ENCODE measurements around the gene ADGRE2. TPM values are rescaled to one million over a fixed set of nuclear protein-coding genes. Genes with fewer than 3 reads are reported as not detected.
A peak's percentile ranks its signal among the peaks of the same experiment; 100 is the strongest.

ADGRE2 gene
- total RNA-seq, 1 donor from 2014 or later, result 1.1 TPM

GRCh38 chr19:14758816-14759215, 19.5 kb downstream of the ADGRE2 start:
- Mint-ChIP-seq H3K9me3 (no peaks in the 10 kb centered on the region), H3K27me3 (peaks cover 4% of the 10 kb centered on the region), H3K27ac (no peak overlapping the region), H3K4me1 (ENCODE audit: unreplicated experiment) (no peaks in the 10 kb centered on the region), H3K4me3 (peak overlapping the region; percentile 51), H3K36me3 (peaks cover 6% of the 10 kb centered on the region)
- no peak for DNase-seq (ENCODE audit: extremely low spot score, unreplicated experiment)
- TF ChIP-seq, protein P1, sequence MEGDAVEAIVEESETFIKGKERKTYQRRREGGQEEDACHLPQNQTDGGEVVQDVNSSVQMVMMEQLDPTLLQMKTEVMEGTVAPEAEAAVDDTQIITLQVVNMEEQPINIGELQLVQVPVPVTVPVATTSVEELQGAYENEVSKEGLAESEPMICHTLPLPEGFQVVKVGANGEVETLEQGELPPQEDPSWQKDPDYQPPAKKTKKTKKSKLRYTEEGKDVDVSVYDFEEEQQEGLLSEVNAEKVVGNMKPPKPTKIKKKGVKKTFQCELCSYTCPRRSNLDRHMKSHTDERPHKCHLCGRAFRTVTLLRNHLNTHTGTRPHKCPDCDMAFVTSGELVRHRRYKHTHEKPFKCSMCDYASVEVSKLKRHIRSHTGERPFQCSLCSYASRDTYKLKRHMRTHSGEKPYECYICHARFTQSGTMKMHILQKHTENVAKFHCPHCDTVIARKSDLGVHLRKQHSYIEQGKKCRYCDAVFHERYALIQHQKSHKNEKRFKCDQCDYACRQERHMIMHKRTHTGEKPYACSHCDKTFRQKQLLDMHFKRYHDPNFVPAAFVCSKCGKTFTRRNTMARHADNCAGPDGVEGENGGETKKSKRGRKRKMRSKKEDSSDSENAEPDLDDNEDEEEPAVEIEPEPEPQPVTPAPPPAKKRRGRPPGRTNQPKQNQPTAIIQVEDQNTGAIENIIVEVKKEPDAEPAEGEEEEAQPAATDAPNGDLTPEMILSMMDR (conservative IDR thresholded peaks at IDR 0.05), result no peak

DNA sequence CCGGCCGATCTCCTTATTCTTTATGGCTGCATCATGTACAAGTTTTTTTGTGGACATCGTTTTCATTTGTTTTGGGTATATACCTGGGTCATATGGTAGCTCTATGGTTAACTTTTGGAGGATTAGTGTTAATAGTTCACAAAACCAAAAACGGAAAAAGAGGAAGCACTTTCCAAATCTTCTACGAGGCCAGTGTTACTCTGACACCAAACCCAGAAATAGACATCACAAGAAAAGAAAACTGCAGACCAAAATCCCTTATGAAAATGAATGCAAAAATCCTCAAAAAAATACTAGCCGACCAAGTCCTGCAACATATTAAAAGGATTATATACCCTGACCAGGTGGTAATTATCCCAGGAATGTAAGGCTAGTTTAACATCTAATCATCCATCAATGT, 29.8 kb downstream of the ADGRE2 start:
- no peak overlapping the region for H3K4me3 Mint-ChIP-seq
- H3K4me1 Mint-ChIP-seq (ENCODE audit: unreplicated experiment), result no peaks in the 10 kb centered on the region
- DNase-seq (ENCODE audit: extremely low spot score, unreplicated experiment), result no peak
- TF ChIP-seq, protein P1 (conservative IDR thresholded peaks at IDR 0.05), result no peak
- H3K9me3 Mint-ChIP-seq, result no peaks in the 10 kb centered on the region
- H3K36me3 Mint-ChIP-seq, result no peaks in the 10 kb centered on the region
- H3K27me3 Mint-ChIP-seq, result no peaks in the 10 kb centered on the region
- H3K27ac Mint-ChIP-seq, result no peak overlapping the region

- H3K27ac Mint-ChIP-seq, result no peak overlapping the region
- H3K4me1 Mint-ChIP-seq (ENCODE audit: unreplicated experiment), result no peaks in the 10 kb centered on the region
- H3K36me3 Mint-ChIP-seq, result no peaks in the 10 kb centered on the region
- DNase-seq (ENCODE audit: extremely low spot score, unreplicated experiment), result no peak
- H3K9me3 Mint-ChIP-seq, result no peaks in the 10 kb centered on the region
- H3K4me3 Mint-ChIP-seq, result no peak overlapping the region
- TF ChIP-seq, protein P1 (conservative IDR thresholded peaks at IDR 0.05), result no peak
- H3K27me3 Mint-ChIP-seq, result no peaks in the 10 kb centered on the region
Measured at GRCh38 chr19:14746886-14747285, 31.5 kb downstream of the ADGRE2 start.

GRCh38 chr19:14735915-14736314, 42.4 kb downstream of the ADGRE2 start:
- H3K36me3 Mint-ChIP-seq, result no peaks in the 10 kb centered on the region
- no peaks in the 10 kb centered on the region for H3K27me3 Mint-ChIP-seq
- no peak for DNase-seq (ENCODE audit: extremely low spot score, unreplicated experiment)
- no peak overlapping the region for H3K4me3 Mint-ChIP-seq
- TF ChIP-seq, protein P1 (conservative IDR thresholded peaks at IDR 0.05), result no peak
- H3K27ac Mint-ChIP-seq, result no peak overlapping the region
- H3K4me1 Mint-ChIP-seq (ENCODE audit: unreplicated experiment), result no peaks in the 10 kb centered on the region
- H3K9me3 Mint-ChIP-seq, result peaks cover 6% of the 10 kb centered on the region

DNA sequence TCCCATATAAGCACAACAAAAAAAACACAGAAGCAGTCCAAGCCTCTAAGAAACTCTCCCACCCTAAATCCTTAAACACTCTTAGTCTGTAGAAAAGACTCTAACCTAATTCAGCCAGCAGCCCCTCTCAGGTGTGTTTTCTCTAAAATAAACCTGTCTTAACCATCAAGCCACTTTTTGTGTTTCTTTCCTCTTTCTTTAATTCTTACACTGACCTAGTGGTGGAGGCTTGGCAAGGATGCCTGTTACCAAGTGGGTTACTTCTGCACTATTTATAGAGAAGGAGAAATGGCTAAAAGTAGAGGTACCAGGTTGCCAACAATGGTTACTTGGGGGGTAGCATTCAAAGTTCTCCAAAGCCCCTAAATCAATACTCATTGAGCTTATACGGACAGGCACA, 44.8 kb downstream of the ADGRE2 start:
- Mint-ChIP-seq H3K27ac (no peak overlapping the region), H3K9me3 (peaks cover 6% of the 10 kb centered on the region), H3K4me3 (no peak overlapping the region), H3K4me1 (ENCODE audit: unreplicated experiment) (no peaks in the 10 kb centered on the region), H3K27me3 (no peaks in the 10 kb centered on the region), H3K36me3 (no peaks in the 10 kb centered on the region)
- TF ChIP-seq, protein P1 (conservative IDR thresholded peaks at IDR 0.05), result no peak
- no peak for DNase-seq (ENCODE audit: extremely low spot score, unreplicated experiment)

- Mint-ChIP-seq H3K4me3 (no peak overlapping the region), H3K36me3 (no peaks in the 10 kb centered on the region), H3K27ac (no peak overlapping the region), H3K9me3 (peaks cover 6% of the 10 kb centered on the region), H3K4me1 (ENCODE audit: unreplicated experiment) (no peaks in the 10 kb centered on the region), H3K27me3 (no peaks in the 10 kb centered on the region)
- no peak for DNase-seq (ENCODE audit: extremely low spot score, unreplicated experiment)
- TF ChIP-seq, protein P1 (conservative IDR thresholded peaks at IDR 0.05), result no peak
Measured at GRCh38 chr19:14732510-14732909, 45.9 kb downstream of the ADGRE2 start.
